GM23338 (cell line): ENCODE data around the gene UCN2. TPM values are rescaled to one million over a fixed set of nuclear protein-coding genes. Genes with fewer than 3 reads are reported as not detected.

Experiments
- ATAC-seq: fragments of 200-7000 bp; cut with Tn5 transposase; 3 replicates; pipeline ENCODE4 v1.9.1; 2020
- DNase-seq: peaks from one replicate; pipeline ENCODE4 v3.0.0-alpha.2; 2015; ENCODE audit warnings: low spot score
- H2AFZ ChIP-seq: fragments of 200-600 bp; sonication (generic); 2 replicates; pipeline ENCODE4 v1.8.0; 2016; ENCODE audit warnings: antibody characterized with exemption, mild to moderate bottlenecking, moderate library complexity
- H3F3A ChIP-seq: fragments of 200-600 bp; sonication (generic); replicated peaks from 2 replicates; pipeline ENCODE4 v1.8.0; 2017; ENCODE audit warnings: antibody characterized with exemption, mixed run types, low read depth
- H3K27ac ChIP-seq: fragments of 200-600 bp; sonication (generic); 2 replicates; pipeline ENCODE4 v1.6.1; 2016; ENCODE audit warnings: low read depth
- H3K27me3 ChIP-seq: fragments of 200-600 bp; sonication (generic); 2 replicates; pipeline ENCODE4 v1.8.0; 2016; ENCODE audit warnings: mild to moderate bottlenecking, mixed run types, moderate library complexity; ENCODE audit not compliant: insufficient read depth
- H3K36me3 ChIP-seq: fragments of 200-600 bp; sonication (generic); 2 replicates; pipeline ENCODE4 v1.8.0; 2016; ENCODE audit warnings: mild to moderate bottlenecking; ENCODE audit not compliant: insufficient read depth
- H3K4me1 ChIP-seq: fragments of 200-600 bp; sonication (generic); 2 replicates; pipeline ENCODE4 v1.8.0; 2016; ENCODE audit warnings: mild to moderate bottlenecking, moderate library complexity; ENCODE audit not compliant: insufficient read depth
- H3K4me2 ChIP-seq: fragments of 200-600 bp; sonication (generic); 2 replicates; pipeline ENCODE4 v1.7.1; 2017; ENCODE audit warnings: mixed run types
- H3K4me3 ChIP-seq: fragments of 200-600 bp; sonication (generic); 2 replicates; pipeline ENCODE4 v1.6.1; 2016; ENCODE audit warnings: mixed run types
- H3K79me2 ChIP-seq: fragments of 200-600 bp; sonication (generic); replicated peaks from 2 replicates; pipeline ENCODE4 v1.8.0; 2017; ENCODE audit warnings: mild to moderate bottlenecking; ENCODE audit not compliant: insufficient read depth
- H3K9me2 ChIP-seq: fragments of 200-600 bp; sonication (generic); 2 replicates; pipeline ENCODE4 v1.8.0; 2017; ENCODE audit not compliant: insufficient read depth
- H4K20me1 ChIP-seq: fragments of 200-600 bp; sonication (generic); replicated peaks from 2 replicates; pipeline ENCODE4 v1.8.0; 2017; ENCODE audit warnings: mild to moderate bottlenecking; ENCODE audit not compliant: insufficient read depth
- H3K27ac Mint-ChIP-seq: 2 replicates; pipeline ENCODE4 v1.8.0; 2020; ENCODE audit warnings: inconsistent platforms, mild to moderate bottlenecking, moderate library complexity, mixed read lengths
- H3K27me3 Mint-ChIP-seq: 3 replicates; pipeline ENCODE4 v1.8.0; 2022; ENCODE audit warnings: low read depth, mild to moderate bottlenecking, moderate library complexity, mixed read lengths, inconsistent platforms; ENCODE audit not compliant: insufficient read depth, poor library complexity
- H3K36me3 Mint-ChIP-seq: 3 replicates; pipeline ENCODE4 v1.8.0; 2021; ENCODE audit warnings: low read depth, mild to moderate bottlenecking, inconsistent platforms, moderate library complexity, mixed read lengths
- H3K4me1 Mint-ChIP-seq: 3 replicates; pipeline ENCODE4 v1.8.0; 2020; ENCODE audit warnings: mild to moderate bottlenecking, inconsistent platforms, mixed read lengths
- H3K4me3 Mint-ChIP-seq: 3 replicates; pipeline ENCODE4 v1.8.0; 2021; ENCODE audit warnings: moderate library complexity, mild to moderate bottlenecking, inconsistent platforms, mixed read lengths
- H3K9me3 Mint-ChIP-seq: 3 replicates; pipeline ENCODE4 v1.8.0; 2020; ENCODE audit warnings: moderate library complexity, mild to moderate bottlenecking, inconsistent platforms, mixed read lengths
- CREB1 ChIP-seq: fragments of 250-450 bp; sonication (Bioruptor Pico); IDR thresholded peaks from 2 replicates; pipeline ENCODE4 v1.5.0; 2020; ENCODE audit warnings: low read depth, mild to moderate bottlenecking, moderate library complexity
- CTCF ChIP-seq, 2 experiments: fragments of 200-600 bp in 1 of 2; sonication (generic) in 1 of 2; conservative IDR thresholded peaks; 2 replicates each; pipeline versions ENCODE4 v1.5.1 to v1.6.1; 2016 to 2017; ENCODE audit warnings: antibody characterized with exemption in 2 of 2, low read depth in 2 of 2, mild to moderate bottlenecking in 2 of 2, moderate library complexity in 1 of 2
- ETS1 ChIP-seq: IDR thresholded peaks from 2 replicates; pipeline ENCODE4 v1.6.1; 2016; ENCODE audit warnings: antibody characterized with exemption
- EZH2 ChIP-seq: fragments of 200-600 bp; sonication (generic); IDR thresholded peaks from one replicate; pipeline ENCODE4 v1.8.0; 2017; ENCODE audit warnings: antibody characterized with exemption, mild to moderate bottlenecking, low read depth; ENCODE audit not compliant: unreplicated experiment
- EZH2phosphoT487 ChIP-seq: fragments of 200-600 bp; sonication (generic); IDR thresholded peaks from one replicate; pipeline ENCODE4 v1.8.1; 2018; ENCODE audit warnings: antibody characterized with exemption; ENCODE audit not compliant: unreplicated experiment
- JUNB ChIP-seq: IDR thresholded peaks from one replicate; pipeline ENCODE4 v1.6.1; 2016; ENCODE audit warnings: antibody characterized with exemption; ENCODE audit not compliant: unreplicated experiment
- NANOG ChIP-seq: IDR thresholded peaks from 2 replicates; pipeline ENCODE4 v1.6.1; 2016; ENCODE audit warnings: antibody characterized with exemption, borderline replicate concordance
- POLR2AphosphoS5 ChIP-seq: IDR thresholded peaks from 2 replicates; pipeline ENCODE4 v1.6.1; 2016; ENCODE audit warnings: antibody characterized with exemption, low read depth
- STAT1 ChIP-seq: IDR thresholded peaks from one replicate; pipeline ENCODE4 v1.6.1; 2016; ENCODE audit warnings: antibody characterized with exemption; ENCODE audit not compliant: unreplicated experiment
- ZNF114 ChIP-seq: fragments of 250-450 bp; sonication (Bioruptor Pico); IDR thresholded peaks from 2 replicates; pipeline ENCODE4 v1.5.0; 2020; ENCODE audit warnings: mild to moderate bottlenecking, moderate library complexity
- ZNF331 ChIP-seq: fragments of 250-450 bp; sonication (Bioruptor Pico); IDR thresholded peaks from 2 replicates; pipeline ENCODE4 v1.5.0; 2020; ENCODE audit warnings: low read depth, mild to moderate bottlenecking, moderate library complexity
- polyA plus RNA-seq: library from polyadenylated mRNA; unstranded; fragments of >200 nt; fragmentation: Nextera tagmentation; extraction: Ambion mirVana; gene quantifications from 2 replicates; pipeline ENCODE4 v1.2.1, GENCODE V29; 2016
- total RNA-seq: library from RNA; depleted of rRNA; stranded (reverse); fragments of >200 nt; shearing (Covaris generic); gene quantifications from 2 replicates; pipeline ENCODE4 v1.2.3, GENCODE V29; 2014
- TF ChIP-seq, protein P1 (sequence below): IDR thresholded peaks from one replicate; pipeline ENCODE4 v1.6.1; 2018; ENCODE audit warnings: antibody characterized with exemption; ENCODE audit not compliant: unreplicated experiment

The UCN2 gene
- total and polyA plus RNA-seq, 2 experiments from 2014 or later, result 0.17 TPM; not detected in 1

DNA sequence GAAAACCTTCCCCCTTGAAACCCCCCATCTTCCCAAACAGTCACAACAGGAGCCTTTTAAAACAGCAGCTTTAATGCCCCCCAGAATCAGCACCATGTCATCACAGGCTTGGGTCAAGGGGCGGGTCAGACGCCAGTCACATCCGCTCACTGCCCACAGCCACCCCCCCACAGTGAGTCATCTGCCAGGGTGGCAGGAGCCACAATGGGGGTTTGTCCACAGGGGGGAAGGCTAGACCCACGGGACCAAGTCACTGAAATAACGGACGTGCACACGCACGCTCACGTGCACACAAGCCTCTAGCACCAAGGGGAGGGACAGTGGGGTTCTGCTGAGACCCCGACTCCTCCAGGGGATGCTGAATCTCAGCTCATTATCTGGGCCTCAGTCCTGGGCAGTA is 441 bp upstream of the UCN2 start (continued):
- TF ChIP-seq CTCF (conservative IDR thresholded peaks at IDR 0.05; ENCODE audit: low read depth in 2 of 2), result no peak
- no peak for TF ChIP-seq ZNF114 (CRISPR knock-in tag)

GRCh38 chr3:48562367-48563095 is 1.1 kb downstream of the UCN2 start:
- Histone ChIP-seq H3K9me2 (no peaks in the 10 kb centered on the region), H3K4me3 (no peak overlapping the region), H3K27me3 (no peaks in the 10 kb centered on the region), H4K20me1 (no peaks in the 10 kb centered on the region), H3K27ac (no peak overlapping the region), H3K79me2 (no peaks in the 10 kb centered on the region), H3F3A (0 out of 2 replicates have a peak, but pooled peaks cover 3% of the 10 kb centered on the region), H2AFZ (no peak overlapping the region), H3K4me1 (peaks cover 19% of the 10 kb centered on the region; the same call in 1 of the 2 replicates), H3K36me3 (no peaks in the 10 kb centered on the region), H3K4me2 (no peak overlapping the region)
- H3K36me3 Mint-ChIP-seq, result no peaks in the 10 kb centered on the region; the same call in 2 of the 3 replicates
- peaks cover 19% of the 10 kb centered on the region for H3K27me3 Mint-ChIP-seq
- no peak overlapping the region for H3K27ac Mint-ChIP-seq
- H3K4me1 Mint-ChIP-seq, result peaks cover 39% of the 10 kb centered on the region
- no peak for DNase-seq
- no peak overlapping the region for H3K4me3 Mint-ChIP-seq
- H3K9me3 Mint-ChIP-seq, result no peaks in the 10 kb centered on the region; the same call in 1 of the 3 replicates
- no peak for ATAC-seq
- TF ChIP-seq CTCF (conservative IDR thresholded peaks at IDR 0.05; ENCODE audit: low read depth in 2 of 2), result no peak
- TF ChIP-seq STAT1, result no peak
- no peak for TF ChIP-seq ETS1
- no peak for TF ChIP-seq JUNB
- TF ChIP-seq POLR2AphosphoS5, result no peak
- TF ChIP-seq ZNF331 (CRISPR knock-in tag), result no peak
- TF ChIP-seq, protein P1, sequence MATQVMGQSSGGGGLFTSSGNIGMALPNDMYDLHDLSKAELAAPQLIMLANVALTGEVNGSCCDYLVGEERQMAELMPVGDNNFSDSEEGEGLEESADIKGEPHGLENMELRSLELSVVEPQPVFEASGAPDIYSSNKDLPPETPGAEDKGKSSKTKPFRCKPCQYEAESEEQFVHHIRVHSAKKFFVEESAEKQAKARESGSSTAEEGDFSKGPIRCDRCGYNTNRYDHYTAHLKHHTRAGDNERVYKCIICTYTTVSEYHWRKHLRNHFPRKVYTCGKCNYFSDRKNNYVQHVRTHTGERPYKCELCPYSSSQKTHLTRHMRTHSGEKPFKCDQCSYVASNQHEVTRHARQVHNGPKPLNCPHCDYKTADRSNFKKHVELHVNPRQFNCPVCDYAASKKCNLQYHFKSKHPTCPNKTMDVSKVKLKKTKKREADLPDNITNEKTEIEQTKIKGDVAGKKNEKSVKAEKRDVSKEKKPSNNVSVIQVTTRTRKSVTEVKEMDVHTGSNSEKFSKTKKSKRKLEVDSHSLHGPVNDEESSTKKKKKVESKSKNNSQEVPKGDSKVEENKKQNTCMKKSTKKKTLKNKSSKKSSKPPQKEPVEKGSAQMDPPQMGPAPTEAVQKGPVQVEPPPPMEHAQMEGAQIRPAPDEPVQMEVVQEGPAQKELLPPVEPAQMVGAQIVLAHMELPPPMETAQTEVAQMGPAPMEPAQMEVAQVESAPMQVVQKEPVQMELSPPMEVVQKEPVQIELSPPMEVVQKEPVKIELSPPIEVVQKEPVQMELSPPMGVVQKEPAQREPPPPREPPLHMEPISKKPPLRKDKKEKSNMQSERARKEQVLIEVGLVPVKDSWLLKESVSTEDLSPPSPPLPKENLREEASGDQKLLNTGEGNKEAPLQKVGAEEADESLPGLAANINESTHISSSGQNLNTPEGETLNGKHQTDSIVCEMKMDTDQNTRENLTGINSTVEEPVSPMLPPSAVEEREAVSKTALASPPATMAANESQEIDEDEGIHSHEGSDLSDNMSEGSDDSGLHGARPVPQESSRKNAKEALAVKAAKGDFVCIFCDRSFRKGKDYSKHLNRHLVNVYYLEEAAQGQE, result no peak
- no peak for TF ChIP-seq ZNF114 (CRISPR knock-in tag)
- TF ChIP-seq EZH2, result no peak
- TF ChIP-seq EZH2phosphoT487, result no peak
- TF ChIP-seq CREB1 (CRISPR knock-in tag), result no peak
- TF ChIP-seq NANOG, result no peak
